ENCODE data around the gene DNM3.

DNM3 gene

GRCh38 chr1:172146141-172146850 is 305.0 kb downstream of the DNM3 start:
- DNase-seq: no peak

- DNase-seq: no peak
These were observed 306.2 kb downstream of the DNM3 start for GRCh38 chr1:172147541-172147940.

DNA sequence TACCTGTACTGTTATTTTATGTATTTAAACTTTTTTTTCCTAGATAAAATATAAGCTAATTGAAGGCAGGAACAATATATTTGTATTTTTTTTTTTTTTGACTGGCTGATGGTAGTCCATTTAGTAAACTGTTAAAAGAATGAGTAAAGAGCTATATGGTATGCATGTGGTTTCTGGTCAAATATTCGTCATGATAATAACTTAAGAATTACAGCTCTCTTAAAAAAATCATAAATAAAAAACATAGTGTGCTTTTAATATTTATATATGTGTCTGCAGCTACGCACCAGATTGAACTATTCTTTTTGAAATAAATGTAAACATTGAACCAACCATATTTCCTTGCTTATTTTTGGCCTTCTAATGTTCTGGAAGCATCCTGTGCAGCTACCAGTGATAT is 306.9 kb downstream of the DNM3 start:
- no peak for DNase-seq

- no peak for DNase-seq
These were observed 307.4 kb downstream of the DNM3 start for GRCh38 chr1:172148707-172149106.

DNA sequence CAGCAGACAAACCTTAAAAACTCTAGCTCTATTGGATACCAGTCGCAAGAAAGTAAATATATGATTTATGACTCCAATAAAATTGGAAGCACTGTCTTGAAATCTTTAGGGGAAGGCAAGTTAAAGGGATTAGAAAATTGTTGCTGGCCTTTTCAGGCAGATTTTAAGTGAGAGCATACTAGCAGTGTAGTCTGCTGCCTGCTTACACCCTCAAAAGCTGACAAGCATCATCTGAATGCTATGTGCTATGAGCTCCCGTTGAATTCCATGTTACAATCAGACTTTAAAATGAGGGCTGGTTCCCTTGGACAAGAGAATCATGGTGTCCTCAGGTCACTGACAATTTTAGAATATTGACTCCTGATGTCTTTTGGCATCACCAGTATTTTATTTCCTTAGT is 308.0 kb downstream of the DNM3 start:
- no peak for DNase-seq

- DNase-seq: no peak
These were observed 313.3 kb downstream of the DNM3 start for GRCh38 chr1:172154551-172154950.

- no peak for DNase-seq
These were observed 314.5 kb downstream of the DNM3 start for GRCh38 chr1:172155766-172156165.

DNA sequence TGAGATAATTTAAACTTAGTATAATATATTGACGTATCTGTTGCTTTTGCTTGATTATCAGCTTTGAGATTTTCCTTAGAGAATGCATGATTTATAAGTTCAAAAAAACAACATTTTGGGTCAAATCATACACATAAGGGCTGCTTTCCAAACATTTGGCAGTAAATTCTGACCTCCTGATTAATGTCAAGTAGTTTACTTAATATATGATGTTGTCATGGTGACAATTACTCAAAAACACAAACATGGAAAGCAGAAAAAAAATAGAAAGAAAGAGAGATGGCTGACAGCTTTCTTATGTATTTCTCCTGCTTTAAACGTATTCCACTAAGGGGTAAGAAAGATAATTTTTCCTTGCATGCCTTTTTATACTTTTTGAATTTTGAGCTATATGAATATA is 320.9 kb downstream of the DNM3 start:
- DNase-seq: no peak

- no peak for DNase-seq
These were observed 322.4 kb downstream of the DNM3 start for GRCh38 chr1:172163498-172164215.

DNA sequence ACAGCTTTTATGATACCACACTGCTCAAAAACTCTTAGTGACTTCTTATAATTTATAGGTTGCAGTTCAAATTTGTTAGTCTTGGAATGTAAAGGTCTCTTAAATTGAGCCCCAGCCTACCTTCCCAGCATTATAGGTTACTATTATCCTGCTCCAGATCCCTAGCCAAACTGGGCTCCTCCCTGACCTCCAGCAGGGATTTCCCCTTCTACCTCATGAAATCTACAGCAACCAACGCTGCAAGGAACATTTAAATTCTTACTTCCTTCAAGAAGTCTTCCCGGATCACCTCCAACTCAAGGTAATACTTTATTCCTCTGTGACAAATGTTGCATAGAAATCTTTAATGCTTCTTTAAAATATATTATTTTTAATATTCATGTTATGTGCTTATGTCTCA is 324.1 kb downstream of the DNM3 start:
- no peak for DNase-seq

DNA sequence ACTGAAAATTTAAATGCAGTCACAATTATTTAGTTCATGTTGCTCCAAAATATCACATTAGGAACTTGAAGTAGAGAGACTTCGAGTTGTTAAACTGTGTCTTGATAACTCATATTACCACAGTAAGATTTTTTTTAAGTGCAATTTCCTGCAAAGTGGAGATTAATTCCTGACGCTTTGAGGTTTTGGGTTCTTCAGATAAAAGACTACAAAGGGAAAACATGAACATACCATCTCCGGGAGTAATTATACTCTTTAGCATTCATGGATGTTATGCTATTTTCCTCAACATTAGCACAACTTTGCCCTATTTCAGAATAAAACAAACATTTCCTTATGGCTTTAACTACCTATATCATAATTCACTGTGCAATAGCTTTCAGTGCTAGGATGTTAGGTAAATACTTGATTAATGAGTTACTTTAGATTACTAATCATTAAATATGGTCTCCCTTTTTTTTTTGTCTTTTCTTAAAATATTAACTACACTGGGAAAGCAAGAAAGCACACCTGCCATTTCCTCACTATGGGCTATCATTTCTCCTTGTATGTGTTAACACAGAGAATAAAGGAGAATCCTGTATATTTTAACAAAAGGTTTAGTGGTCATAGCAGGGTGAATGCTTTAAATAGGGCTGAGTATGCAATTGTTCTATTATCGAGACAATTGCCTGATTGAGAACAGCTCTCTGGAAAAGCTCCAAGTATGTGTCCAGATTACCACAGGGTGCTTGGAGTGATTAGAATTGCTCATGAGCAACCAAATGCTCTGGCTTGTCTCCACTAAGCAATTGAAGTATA is 326.7 kb downstream of the DNM3 start:
- no peak for DNase-seq

DNA sequence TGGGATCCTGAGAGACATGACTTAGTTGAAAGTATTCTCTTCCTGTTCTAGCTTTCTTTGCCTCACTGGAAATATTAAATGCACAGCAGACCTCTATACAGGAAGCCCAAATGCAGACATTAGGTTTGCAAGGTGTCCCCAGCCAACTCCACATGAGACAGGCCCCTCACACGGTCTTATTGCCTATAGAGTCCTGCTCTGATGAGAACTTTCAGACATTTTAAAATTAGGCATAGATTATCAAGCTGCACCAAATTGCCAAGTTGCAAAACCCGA is 327.2 kb downstream of the DNM3 start:
- no peak for DNase-seq

DNA sequence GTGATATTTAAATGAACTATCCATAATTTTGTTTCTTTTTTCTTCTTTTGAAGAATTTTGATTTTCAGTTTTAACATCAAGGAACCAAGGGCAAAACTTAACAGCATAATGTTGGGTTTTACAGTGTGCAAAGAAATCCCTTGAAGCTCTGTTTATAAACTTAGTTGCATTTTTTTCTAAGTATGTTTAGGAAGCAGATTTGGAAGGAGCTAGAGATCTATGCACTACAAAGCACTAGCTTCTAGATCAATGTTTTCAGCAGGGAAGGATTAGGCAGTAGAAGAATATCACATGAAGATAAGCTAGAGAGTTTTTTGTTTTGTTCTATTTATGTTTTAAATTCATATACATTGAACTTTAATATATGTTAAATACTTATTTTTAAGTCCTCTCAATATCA is 328.5 kb downstream of the DNM3 start:
- no peak for DNase-seq

GRCh38 chr1:172172352-172172831 is 331.1 kb downstream of the DNM3 start:
- no peak for DNase-seq

DNA sequence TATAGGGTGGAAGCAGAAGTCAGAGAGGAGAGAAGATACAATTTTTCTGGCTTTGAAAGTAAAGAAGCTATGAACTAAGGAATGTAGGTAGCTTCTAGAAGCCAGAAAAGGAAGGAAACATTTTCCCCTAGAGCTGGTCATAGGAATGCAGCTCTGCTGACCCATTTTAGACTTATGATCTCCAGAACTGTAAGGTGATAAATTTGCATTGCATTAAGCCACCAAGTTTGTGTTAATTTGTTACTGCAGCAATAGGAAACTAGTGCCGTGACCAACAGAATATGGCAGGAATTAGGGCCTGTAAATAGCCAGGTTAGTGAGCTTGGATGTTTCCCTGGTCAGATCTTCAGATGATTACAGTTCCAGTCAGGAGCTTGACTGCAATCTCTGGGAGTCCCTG is 334.9 kb downstream of the DNM3 start:
- no peak for DNase-seq

- no peak for DNase-seq
These were observed 336.6 kb downstream of the DNM3 start for GRCh38 chr1:172177849-172178248.

DNA sequence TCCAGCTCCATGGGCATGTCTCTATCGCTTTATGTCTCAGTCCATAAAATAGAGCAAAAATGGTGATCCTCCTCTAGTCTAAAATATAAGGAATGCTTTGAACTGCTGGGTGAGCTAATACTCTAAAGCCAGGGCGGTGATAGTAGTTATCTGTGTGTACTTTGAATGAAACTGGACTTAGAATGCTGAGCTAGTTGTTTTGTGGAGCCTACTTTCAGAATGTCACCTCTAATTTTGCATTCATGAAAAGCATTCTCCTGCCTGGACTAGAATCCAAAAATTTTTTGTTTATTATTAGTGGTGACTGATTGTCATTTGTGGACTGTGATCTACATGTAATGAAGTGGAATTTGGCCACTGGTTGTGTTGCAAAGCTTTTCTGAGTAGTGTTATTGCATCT is 337.6 kb downstream of the DNM3 start:
- no peak for DNase-seq

- no peak for DNase-seq
These were observed 338.6 kb downstream of the DNM3 start for GRCh38 chr1:172179918-172180317.

DNA sequence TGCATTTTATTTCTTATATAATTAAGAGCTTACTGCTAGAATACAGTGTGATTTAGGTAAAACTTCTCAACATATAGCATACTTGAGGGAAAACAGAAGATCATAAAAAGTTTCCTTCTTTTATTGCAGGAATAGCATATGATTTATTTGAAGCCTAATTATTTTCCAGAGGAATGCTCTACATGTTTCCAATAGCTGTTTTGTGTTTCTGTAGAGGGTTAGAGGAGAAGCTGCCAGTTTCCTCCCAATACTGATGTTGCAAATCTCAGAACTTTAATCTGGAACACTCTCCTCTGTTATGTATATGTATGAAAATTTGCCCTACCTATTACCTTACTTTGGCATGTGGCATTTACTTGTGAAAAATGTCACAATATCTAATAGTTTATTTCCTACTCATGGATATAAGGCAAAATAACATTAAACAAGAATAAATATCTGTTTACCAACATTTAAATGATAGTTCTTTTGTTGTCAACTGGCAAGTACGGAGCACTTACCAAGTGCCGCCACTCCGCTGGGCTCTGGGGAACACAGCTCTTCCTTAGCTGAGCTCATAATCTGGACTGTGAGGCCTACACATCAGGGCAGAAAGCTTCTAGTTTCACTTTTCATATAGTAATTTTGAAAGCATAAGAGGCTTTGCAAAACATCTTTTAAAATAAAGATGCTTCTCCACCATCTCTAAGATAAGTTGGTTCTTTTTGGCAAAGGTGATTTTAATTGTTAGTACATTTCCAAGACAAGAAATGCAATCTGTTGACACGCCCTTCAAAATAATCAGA is 339.4 kb downstream of the DNM3 start:
- peak; percentile 31 for DNase-seq

- DNase-seq: no peak
These were observed 343.4 kb downstream of the DNM3 start for GRCh38 chr1:172184506-172185191.

DNA sequence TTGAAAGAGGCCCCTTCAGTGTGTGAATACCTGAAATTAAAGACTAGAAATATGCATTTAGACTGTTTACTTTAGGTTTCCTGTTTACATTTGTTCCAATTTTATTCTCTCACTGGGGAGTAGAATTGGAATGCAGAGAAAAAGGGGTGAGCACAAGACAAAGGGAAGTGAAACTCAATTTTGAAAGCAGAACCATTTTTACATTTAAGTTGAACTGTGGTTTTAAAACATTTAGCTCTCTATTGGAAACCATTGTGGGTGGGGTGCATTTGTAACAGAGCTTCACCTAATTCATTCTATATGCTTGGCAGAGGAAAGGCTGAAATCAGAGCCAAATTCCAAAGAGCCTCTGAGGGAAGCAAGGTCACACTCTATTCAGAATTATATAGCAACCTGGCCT is 343.9 kb downstream of the DNM3 start:
- DNase-seq: no peak

GRCh38 chr1:172185996-172186395 is 344.7 kb downstream of the DNM3 start:
- no peak for DNase-seq

- no peak for DNase-seq
These were observed 360.3 kb downstream of the DNM3 start for GRCh38 chr1:172201572-172201971.
